HG02852 (cell line): ENCODE measurements around the gene ACP2.

Source experiments
- ATAC-seq: cut with Tn5 transposase; IDR thresholded peaks from one replicate; pipeline ENCODE4 v1.9.1; 2021; ENCODE audit warnings: mild to moderate bottlenecking, moderate library complexity; ENCODE audit not compliant: unreplicated experiment

The ACP2 gene, protein sequence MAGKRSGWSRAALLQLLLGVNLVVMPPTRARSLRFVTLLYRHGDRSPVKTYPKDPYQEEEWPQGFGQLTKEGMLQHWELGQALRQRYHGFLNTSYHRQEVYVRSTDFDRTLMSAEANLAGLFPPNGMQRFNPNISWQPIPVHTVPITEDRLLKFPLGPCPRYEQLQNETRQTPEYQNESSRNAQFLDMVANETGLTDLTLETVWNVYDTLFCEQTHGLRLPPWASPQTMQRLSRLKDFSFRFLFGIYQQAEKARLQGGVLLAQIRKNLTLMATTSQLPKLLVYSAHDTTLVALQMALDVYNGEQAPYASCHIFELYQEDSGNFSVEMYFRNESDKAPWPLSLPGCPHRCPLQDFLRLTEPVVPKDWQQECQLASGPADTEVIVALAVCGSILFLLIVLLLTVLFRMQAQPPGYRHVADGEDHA

DNA sequence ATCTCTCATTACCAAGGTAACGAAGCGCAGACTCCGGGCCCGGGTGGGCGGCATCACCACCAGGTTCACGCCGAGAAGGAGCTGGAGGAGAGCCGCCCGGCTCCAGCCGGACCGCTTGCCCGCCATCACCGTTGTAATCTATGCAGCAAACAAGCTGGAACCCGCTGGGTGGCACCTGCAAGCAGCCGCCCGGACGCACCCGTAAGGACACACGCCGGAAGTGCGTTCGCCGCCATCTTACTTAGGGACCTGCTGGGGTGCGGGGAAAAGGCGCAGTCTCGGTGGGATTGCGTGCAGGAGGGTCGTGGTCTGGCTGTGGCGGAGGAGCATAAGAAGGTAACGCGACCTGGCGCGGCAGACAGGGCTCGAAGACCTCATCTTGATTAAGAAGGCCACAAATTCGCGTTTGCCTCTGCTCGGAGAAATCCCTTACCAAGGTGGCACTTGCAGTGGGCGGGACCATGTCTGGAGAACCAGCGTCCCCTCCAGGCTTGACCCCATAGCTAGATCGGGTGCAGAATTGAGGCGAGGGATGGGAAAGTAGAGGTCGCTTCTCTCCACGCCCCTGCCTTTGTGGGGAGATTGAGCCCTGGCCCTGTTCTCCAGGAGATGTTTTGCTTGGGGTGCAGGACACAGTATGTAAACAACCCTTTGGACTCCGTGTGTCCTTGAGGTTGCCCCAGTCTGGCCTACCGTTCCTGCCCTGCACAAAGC is at the start of gene ACP2:
TSS of gene ACP2 (minus strand) at position 151 of the 714 bp plus-strand sequence. CDS start at position 126, 25 bp downstream.
- ATAC-seq: peak; percentile 92

DNA sequence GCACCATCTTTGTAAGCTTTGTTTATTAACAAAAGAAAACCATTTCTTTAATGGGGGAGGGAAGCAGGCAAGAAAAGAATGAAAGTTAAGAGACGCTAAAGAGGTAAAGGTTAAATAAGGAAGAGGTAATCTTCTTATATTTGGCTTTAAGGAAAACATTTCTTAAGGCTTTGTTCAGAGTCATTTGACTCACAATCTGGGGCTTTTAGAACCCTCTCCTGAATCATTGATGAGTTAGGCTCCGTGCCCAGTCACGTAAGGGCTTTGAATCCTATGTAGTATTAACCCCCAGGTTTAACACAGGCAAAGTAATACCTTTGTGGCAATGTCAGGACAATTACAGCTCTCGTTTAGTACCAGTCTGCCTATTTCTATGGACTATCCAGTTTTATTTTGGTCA is 47.4 kb upstream of the ACP2 start:
- no peak for ATAC-seq

DNA sequence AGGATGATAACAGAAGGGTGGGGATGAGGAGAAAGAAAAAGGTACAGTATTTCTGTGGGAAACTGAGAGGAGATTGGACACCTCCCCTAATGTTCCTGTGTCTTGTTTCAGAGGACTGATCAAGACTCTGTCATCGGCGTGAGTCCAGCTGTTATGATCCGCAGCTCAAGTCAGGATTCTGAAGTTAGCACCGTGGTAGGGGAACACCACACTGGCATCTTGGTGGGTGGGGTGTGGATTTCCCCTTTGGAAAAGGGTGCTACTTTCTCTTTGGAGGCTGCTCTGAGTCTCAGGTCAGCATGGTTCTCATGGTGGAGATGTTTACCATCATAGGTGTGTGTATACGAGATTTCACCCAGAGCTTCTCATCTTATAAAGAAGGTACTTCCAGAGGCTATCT is 46.8 kb upstream of the ACP2 start:
- no peak for ATAC-seq

DNA sequence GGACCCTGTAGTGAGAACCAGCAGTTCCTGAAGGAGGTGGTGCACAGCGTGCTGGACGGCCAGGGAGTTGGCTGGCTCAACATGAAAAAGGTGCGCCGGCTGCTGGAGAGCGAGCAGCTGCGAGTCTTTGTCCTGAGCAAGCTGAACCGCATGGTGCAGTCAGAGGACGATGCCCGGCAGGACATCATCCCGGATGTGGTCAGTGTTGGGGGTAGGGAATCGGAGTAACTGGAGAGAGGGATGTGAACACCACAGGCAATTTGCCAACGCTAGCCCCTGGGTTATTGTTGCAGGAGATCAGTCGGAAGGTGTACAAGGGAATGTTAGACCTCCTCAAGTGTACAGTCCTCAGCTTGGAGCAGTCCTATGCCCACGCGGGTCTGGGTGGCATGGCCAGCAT is 41.2 kb upstream of the ACP2 start:
- ATAC-seq: no peak

DNA sequence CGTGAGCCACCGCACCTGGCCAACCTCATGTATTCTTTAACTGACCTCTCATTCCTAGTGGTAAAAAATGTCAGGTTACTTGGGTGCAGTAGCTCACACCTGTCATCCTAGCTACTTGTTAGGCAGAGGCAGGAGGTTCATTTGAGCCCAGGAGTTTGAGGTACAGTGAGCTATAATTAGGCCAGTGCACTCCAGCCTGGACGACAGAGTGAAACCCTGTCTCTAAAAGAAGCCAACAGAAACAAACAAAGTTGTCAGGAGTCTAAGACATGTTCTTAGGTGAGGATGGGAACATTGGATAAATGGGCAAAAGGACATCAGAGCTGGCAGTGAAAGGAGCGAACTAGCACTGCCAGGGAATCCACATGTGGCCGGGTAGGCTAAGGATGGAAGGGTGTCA is 39.5 kb upstream of the ACP2 start:
- no peak for ATAC-seq

DNA sequence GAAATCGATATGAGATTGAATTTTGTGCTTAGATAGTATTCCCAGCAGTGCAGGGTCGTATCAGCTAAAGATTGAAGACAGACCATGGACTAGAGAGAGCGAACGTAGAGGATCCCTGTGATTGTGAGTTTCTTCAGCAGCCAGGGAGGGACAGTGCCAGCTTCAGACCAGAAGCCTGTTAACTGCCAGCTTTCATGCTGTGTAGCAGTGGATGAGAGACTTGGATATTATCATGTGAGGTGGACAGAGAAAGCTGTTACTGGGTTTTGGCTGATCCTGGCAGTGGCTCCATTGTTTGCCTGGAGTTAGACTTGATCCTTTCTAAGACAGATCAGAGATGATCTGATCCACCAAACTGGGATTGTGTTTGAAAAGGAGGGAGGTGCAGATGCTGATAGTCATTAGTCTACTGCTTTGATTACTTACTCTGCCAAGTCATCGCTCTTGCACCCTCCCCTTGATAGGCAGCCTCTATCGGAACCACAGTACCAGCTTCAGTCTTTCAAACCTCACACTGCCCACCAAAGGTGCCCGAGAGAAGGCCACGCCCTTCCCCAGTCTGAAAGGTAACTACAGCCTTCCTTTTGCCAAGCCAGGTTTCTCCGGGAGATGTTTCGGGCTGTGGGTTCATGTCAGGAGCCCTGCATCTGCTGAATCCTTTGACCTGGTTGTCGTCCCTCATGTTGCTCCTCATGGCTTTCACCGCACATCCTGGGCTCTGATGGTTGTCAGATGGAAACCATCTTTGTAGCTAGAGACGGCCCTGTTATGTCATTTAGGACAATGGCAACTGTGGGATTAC is 37.6 kb upstream of the ACP2 start:
- no peak for ATAC-seq

DNA sequence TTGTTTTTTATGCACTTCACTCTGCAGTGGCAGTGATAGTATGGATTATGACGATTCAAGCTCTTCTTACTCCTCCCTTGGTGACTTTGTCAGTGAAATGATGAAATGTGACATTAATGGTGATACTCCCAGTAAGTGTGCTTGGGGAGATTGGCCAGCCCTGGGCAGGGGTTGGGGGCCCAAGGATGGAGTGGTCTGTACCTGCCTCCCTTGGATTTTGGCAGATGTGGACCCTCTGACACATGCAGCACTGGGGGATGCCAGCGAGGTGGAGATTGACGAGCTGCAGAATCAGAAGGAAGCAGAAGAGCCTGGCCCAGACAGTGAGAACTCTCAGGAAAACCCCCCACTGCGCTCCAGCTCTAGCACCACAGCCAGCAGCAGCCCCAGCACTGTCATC is 35.5 kb upstream of the ACP2 start:
- ATAC-seq: no peak

DNA sequence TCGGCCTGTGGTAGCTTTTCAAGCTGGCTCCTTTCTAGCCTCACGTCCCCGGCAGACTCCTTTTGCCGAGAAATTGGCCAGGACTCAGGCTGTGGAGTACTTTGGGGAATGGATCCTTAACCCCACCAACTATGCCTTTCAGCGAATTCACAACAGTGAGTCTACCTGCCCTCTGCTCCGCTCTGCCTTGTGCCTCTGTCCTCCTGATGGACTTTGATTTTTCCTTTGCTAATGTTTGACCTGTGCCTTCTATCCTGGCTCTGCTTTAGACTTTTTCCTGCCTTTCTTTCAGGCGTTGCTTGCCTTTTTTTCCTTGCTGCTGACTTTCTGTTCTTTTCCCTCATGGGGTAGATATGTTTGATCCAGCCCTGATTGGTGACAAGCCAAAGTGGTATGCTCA is 33.8 kb upstream of the ACP2 start:
- ATAC-seq: no peak

DNA sequence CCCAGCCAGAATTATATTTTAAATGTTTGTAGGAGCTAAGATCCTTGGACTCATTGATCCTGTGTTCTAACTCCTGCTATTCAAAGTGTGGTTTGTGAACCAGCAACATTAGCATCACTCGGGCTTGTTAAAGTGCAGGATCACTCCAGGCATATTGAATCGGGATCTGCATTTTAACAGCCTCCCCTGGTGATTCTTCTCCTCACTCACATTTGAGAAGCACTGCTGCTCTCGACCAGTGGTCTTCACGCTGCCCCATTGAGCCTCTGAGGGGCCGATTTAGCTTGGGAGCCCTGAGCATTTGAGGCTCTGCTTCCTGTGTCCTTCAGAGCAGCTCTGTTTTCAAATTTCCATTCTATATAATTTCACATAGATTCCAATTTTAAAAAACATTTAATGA is 32.2 kb upstream of the ACP2 start:
- ATAC-seq: no peak

DNA sequence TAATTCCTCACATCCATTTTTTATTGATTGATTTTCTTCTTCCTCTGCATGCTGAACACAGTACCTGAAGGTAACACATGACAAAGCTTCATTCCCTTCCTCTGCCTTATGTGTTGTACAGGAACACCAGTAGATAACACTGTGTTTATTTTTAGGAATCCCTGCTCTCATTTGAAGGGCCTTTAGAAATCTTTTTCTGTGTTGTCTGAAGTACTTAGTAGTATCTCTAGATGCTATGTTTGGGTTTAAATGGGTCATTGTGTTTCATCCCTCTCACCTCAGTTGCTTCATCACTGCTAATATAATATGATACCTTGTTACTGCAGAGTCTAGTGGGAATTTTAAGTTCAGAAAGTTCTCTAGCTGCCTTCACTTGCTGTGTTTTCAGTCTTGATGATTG is 31.5 kb upstream of the ACP2 start:
- ATAC-seq: no peak

DNA sequence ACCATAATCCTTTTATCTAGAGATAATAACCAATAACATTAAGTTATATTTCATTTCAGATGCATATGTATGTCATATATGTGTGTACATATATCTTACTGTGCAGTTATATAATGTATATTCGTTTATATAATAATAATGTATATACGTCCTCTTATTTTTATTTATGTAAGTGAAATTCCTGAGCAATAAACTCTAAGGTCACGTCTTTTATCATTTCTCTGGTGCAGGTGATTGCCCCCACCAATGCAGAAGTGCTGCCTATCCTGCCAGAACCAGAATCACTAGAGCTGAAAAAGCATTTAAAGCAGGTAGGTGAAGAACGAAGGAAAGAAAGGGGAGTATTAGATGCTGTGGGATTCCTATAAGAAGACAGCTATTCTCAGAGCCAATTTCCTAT is 30.2 kb upstream of the ACP2 start:
- no peak for ATAC-seq

DNA sequence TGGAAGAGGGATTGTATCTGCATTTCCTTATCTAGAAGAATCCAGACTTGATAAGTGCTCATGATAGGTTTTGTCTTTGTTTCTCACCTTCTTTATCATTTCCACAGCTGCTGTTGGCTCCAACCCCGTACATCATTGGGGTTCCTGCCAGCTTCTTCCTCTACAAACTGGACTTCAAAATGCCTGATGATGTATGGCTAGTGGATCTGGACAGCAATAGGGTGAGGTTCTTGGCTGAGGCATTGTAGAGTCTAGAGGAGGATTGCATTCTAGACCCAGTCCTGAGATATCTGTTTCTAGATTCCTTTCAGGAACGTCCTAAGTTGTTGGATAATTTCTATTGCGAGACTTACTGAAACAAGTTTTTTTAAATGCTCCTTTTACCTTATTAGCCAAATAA is 29.4 kb upstream of the ACP2 start:
- ATAC-seq: no peak

DNA sequence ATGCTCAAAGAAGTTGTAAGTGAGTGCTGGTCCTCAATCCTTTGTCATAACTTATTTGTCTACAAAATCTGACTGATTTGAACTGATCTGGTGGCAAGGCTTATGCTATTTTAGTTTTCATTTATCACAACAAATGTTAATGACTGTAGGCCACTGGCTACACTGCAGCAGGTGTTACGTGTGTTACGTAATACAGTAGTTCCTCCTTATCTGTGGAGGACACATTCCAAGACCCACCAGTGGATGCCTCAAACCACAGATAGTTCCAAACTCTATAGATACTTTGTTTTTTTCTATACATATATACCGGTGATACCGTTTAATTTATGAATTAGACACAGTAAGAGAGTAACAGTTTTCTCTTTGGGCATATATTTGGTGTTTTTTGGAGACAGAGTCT is 28.3 kb upstream of the ACP2 start:
- no peak for ATAC-seq

DNA sequence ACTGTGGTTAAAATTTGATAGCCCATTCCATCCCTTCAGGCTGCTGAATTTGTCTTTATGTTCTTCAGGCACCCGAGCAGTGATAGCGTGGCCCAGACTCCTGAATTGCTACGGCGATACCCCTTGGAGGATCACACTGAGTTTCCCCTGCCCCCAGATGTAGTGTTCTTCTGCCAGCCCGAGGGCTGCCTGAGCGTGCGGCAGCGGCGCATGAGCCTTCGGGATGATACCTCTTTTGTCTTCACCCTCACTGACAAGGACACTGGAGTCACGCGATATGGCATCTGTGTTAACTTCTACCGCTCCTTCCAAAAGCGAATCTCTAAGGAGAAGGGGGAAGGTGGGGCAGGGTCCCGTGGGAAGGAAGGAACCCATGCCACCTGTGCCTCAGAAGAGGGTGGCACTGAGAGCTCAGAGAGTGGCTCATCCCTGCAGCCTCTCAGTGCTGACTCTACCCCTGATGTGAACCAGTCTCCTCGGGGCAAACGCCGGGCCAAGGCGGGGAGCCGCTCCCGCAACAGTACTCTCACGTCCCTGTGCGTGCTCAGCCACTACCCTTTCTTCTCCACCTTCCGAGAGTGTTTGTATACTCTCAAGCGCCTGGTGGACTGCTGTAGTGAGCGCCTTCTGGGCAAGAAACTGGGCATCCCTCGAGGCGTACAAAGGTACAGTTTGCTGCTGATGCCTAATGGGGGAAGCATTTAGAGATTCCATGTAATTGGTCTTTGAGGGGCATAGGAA is 26.1 kb upstream of the ACP2 start:
- no peak for ATAC-seq

DNA sequence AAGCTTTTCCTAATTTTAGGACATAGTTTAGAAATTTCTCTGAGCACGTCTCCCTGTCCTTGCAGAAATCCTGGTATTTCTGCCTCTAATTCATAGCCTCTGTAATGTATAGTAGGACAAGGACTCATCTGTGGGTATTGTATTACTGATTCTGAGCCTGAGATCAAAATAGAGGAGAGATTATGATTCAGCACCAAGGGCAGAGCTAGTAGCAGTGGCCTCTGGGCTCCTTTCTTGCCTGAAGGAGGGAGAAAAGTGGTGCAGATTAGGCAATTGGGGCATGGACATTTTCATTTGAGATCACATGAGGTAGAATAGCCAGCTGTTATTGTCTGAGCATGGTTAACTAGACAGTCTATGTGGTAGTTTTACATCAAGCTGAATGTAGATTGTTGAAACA is 24.1 kb upstream of the ACP2 start:
- no peak for ATAC-seq

DNA sequence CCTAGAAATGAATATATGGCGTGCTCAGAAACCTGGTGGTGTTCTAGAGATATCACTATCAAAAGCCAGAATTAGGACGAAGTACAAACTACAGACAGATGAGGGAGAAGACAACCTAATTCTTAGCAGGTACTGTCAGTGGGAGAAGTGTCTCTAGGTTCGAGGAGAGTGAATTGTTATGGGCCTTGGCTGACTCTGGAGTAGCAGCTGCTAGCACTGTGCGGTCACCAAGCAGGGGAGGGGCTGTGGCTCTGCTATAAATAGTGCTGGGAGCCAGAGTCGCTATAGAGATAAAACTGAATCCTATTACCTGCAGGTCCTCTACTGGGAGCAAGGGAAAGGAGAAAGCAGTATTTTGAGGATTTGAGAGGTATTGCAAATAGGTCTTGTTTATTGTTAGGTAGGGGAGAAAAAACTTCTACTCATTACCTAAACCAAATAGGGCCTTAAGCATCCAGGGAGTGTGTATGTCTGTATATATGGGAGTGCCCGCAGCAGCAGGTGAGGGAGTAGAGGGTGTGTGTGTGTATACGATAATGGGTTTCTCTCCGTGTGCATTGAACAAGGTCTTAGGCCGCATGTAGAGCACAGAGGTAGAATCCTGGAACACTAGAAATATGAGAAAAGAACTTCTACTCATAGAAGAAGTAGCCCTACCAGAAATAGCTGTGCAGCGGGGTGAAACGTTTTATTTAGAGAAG is 23.5 kb upstream of the ACP2 start:
- ATAC-seq: peak; percentile 19

DNA sequence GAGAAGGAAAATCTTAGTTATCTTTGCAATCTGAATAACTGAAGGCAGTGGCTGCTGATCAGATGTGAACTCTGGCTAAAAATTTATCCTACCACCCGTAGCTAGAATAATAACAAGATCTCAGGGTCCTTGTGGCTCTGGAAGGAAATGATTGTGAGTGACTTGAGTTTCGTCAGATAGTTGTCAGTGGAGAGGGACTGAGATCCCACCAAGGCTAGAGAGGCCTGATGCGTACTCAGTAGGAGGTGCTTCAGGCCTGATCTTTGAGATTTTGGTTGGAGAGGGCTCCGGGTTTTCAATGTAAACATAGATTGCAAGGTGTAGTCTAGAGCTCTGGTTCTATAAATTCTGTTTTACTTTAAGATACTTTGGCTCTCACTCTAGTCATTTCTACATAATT is 22.7 kb upstream of the ACP2 start:
- ATAC-seq: no peak

DNA sequence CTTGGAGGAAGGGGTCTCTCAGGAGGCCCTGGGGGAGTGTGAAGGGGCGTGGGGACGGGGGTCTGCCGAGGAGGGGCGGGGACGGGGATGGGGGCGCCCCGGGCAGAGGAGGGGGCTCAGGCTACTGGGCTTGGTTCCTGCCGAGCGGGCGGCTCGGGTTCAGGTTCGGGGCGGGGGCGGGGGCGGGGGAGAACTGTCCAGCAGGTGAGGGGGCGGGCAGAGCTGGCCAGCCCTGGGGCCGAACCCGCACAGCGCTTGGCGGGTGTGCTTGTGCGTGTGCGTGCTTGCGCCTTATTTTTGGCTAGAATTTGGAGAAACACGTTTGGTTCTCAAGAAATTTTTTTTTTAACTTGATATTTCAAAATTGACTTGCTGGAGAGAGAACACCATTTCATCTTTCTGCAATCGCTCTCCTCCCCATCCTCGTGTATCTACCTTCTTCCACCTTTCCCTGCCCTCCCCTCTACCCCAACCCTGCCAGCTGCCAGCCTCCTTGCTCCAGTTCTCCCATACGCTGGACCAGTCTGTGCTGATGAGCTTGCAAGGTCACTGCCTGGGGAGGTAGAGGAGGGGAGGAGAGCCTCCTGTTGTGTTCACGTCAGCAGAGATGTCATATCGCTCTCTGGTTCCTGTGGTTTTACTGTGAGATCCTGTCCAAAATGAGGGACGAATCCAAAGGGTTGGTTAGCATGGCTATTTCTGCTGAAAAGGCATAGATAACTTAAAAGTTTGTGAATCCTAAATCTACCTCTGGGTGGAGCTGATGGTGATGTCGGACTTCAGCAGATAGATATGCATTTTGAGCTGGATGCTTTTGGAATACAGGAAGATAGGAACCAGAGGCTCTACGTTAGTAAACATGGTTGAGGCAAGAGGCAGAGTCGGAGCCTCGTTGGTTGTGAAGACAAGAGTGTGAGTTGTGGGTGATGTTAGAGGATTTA is 22.0 kb upstream of the ACP2 start:
- no peak for ATAC-seq

DNA sequence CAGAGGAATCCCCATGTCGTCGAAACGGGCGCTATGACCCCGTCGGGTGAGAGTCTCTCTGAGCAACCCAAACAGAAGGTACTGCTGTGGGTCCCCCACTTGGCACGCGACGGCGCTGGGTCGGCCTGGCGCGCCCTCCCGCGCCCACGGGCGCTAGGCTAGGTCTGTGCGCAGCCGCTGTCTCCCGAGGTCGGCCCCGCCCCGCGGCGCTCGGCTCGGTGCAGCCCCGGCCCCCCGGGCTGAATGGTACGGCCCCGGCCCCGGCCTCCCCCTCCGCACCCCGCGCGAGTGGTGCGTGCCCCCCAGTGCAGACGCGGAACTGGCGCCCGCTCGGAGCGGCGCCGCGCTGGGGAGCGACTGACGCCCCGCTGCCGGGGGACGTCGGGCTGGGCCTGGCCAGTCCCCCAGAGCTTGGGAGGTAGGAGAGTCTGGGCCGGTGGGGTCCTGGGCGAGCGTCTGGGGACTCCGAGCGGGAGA is 21.3 kb upstream of the ACP2 start, which contains the start of gene MADD:
TSS of gene MADD (plus strand) at position 305 of the 477 bp plus-strand sequence.
- ATAC-seq: peak; percentile 69
